Tibial artery (tissue), 4 donors: ENCODE measurements around the gene EDN3.

Experiments used
- DNase-seq, 2 donors: peaks; one replicate each; pipeline ENCODE4 v3.0.0-alpha.2; 2019
- H3K27ac ChIP-seq, 2 donors: fragments of 200-600 bp; sonication (generic) in 1 of 2; 1 replicate in 1 of 2; 2 replicates in 1 of 2; pipeline ENCODE4 v1.5.1; 2018 to 2019; ENCODE audit warnings: mild to moderate bottlenecking in 1 of 2
- H3K27me3 ChIP-seq, 2 donors: fragments of 200-600 bp; sonication (generic) in 1 of 2; one replicate each; pipeline versions ENCODE4 v1.5.1 to v1.6.0; 2016 to 2019
- H3K36me3 ChIP-seq, 3 donors: fragments of 200-600 bp; sonication (generic) in 2 of 3; one replicate each; pipeline ENCODE4 v1.5.1; 2016 to 2019; ENCODE audit warnings: mild to moderate bottlenecking in 2 of 3
- H3K4me1 ChIP-seq, 4 donors: fragments of 200-600 bp; sonication (generic) in 2 of 4; 1 replicate in 3 of 4; 2 replicates in 1 of 4; pipeline ENCODE4 v1.5.1; 2016 to 2019
- H3K4me3 ChIP-seq, 2 donors: fragments of 200-600 bp; sonication (generic) in 1 of 2; 1 replicate in 1 of 2; 2 replicates in 1 of 2; pipeline ENCODE4 v1.5.1; 2018 to 2019; ENCODE audit warnings: mild to moderate bottlenecking in 2 of 2
- H3K9me3 ChIP-seq, 3 donors: fragments of 200-600 bp; sonication (generic) in 1 of 3; one replicate each; pipeline ENCODE4 v1.5.1; 2016 to 2019
- CTCF ChIP-seq, 2 experiments: fragments of 200-600 bp in 1 of 2; fragments of 450-650 bp in 1 of 2; IDR thresholded peaks; one replicate each; pipeline ENCODE4 v1.5.1; 2017 to 2019; ENCODE audit warnings: antibody characterized with exemption in 2 of 2, mild to moderate bottlenecking in 1 of 2, moderate library complexity in 1 of 2
- intact Hi-C: fragments of 100-400 bp; cut with DNase I; formaldehyde crosslinking; loops from one replicate; pipeline ENCODE4 v1.15.0; 2023; ENCODE audit warnings: low total_unique reads

Gene EDN3

GRCh38 chr20:59360934-59361333, 60.5 kb downstream of the EDN3 start:
- Histone ChIP-seq H3K9me3 (no peaks in the 10 kb centered on the region), H3K36me3 (no peaks in the 10 kb centered on the region), H3K27ac (no peak overlapping the region), H3K27me3 (peaks cover 0 to 23% of the 10 kb centered on the region in 2 donors), H3K4me1 (no peaks in the 10 kb centered on the region), H3K4me3 (no peak overlapping the region)
- intact Hi-C loops = no loop called here
- DNase-seq = no peak
- TF ChIP-seq CTCF (IDR thresholded peaks at IDR 0.05) = no peak

GRCh38 chr20:59361411-59361810, 61.0 kb downstream of the EDN3 start:
- peaks cover 0 to 19% of the 10 kb centered on the region in 2 donors for H3K27me3 ChIP-seq
- no peaks in the 10 kb centered on the region for H3K36me3 ChIP-seq
- intact Hi-C loops = no loop called here
- no peaks in the 10 kb centered on the region for H3K9me3 ChIP-seq
- no peak for DNase-seq
- no peak for TF ChIP-seq CTCF (IDR thresholded peaks at IDR 0.05)
- H3K4me3 ChIP-seq = no peak overlapping the region
- H3K27ac ChIP-seq = no peak overlapping the region
- no peaks in the 10 kb centered on the region for H3K4me1 ChIP-seq

GRCh38 chr20:59363101-59363500, 62.7 kb downstream of the EDN3 start:
- no peak for TF ChIP-seq CTCF (IDR thresholded peaks at IDR 0.05)
- peaks cover 0 to 15% of the 10 kb centered on the region in 2 donors for H3K27me3 ChIP-seq

GRCh38 chr20:59364611-59365010, 64.2 kb downstream of the EDN3 start:
- intact Hi-C loops = no loop called here
- H3K4me3 ChIP-seq = no peak overlapping the region
- peaks cover 0 to 15% of the 10 kb centered on the region in 2 donors for H3K27me3 ChIP-seq
- no peak for DNase-seq
- no peaks in the 10 kb centered on the region for H3K36me3 ChIP-seq
- no peaks in the 10 kb centered on the region for H3K9me3 ChIP-seq
- H3K27ac ChIP-seq = no peak overlapping the region
- no peaks in the 10 kb centered on the region for H3K4me1 ChIP-seq
- no peak for TF ChIP-seq CTCF (IDR thresholded peaks at IDR 0.05)

More at GRCh38 chr20:59363101-59363500, 62.7 kb downstream of the EDN3 start:
- H3K36me3 ChIP-seq = no peaks in the 10 kb centered on the region
- no peak for DNase-seq
- H3K4me3 ChIP-seq = no peak overlapping the region
- H3K9me3 ChIP-seq = no peaks in the 10 kb centered on the region
- intact Hi-C loops = no loop called here
- no peak overlapping the region for H3K27ac ChIP-seq
- no peaks in the 10 kb centered on the region for H3K4me1 ChIP-seq

GRCh38 chr20:59365611-59366285, 65.3 kb downstream of the EDN3 start:
- no peak for DNase-seq

More at GRCh38 chr20:59365611-59366285, 65.3 kb downstream of the EDN3 start:
- Histone ChIP-seq H3K4me1 (no peaks in the 10 kb centered on the region), H3K27me3 (peaks cover 0 to 15% of the 10 kb centered on the region in 2 donors), H3K4me3 (no peak overlapping the region), H3K36me3 (no peaks in the 10 kb centered on the region), H3K9me3 (no peaks in the 10 kb centered on the region), H3K27ac (no peak overlapping the region)
- intact Hi-C loops = no loop called here
- no peak for TF ChIP-seq CTCF (IDR thresholded peaks at IDR 0.05)
